Urothelium cell line (cell line): ENCODE results near the gene XPNPEP1.

Source experiments
- DNase-seq: peaks from one replicate; pipeline ENCODE4 v3.0.0; 2011; ENCODE audit warnings: low spot score, mixed read lengths
- FAIRE-seq: peaks from 2 replicates; lab custom pipeline; 2011; peaks lifted over from hg19 to GRCh38; lab: Jason Lieb, UNC

The XPNPEP1 gene

GRCh38 chr10:109922976-109923921 lies at the start of gene XPNPEP1:
TSS of gene XPNPEP1 (minus strand) at chr10:109923511. CDS start at chr10:109923433, 78 bp downstream.
- DNase-seq = peak; percentile 98
- peak; percentile 44 for FAIRE-seq

DNA sequence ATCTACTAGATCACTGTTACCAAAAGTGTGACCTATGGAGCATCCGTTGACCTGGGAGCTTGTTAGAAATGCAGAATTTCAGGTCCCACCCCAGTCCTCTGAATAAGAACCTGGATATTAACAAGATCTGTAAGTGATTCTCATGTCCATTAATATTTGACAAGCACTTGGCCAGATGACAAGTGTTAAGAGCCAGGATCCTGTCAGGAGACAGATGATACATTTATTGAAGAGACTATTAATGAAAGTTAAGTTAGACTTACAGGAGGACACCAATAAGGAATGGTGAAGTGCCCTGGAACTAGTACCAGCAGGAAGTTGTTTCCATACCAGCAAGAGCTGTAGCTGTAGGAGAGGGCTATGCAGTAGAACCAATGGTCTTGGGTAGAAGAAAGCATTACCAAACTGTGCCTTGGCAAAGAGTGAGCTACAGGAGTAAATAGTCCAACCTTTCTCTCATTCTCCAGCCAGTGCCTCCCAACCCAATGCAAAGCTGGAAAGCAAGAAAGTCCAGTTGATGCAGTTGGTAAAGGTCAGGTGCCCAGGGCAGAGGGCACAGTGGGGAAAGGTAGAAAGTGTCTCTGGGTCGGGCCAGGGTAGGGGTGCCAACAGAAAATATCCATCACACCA lies 49.2 kb upstream of the XPNPEP1 start:
- no peak for FAIRE-seq
- DNase-seq = no peak

DNA sequence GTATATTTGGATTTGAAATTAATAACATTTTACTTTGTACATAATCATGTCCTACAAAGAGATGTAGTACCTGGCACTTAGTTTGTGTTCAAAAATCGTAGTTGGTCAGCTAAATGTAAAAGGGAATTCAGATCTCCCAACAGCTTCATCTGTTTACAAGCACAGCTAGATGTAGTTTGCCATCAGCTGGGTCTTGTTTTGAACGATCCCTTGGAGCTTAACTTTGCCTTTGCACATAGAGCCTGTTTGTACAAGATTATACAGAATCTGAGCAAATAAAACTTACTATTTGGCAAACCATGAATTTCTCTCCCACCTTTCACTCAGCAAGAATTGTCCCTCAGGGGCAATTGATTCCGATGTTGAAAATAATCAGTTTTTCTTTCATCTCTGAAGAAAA lies 48.3 kb upstream of the XPNPEP1 start:
- no peak for DNase-seq
- no peak for FAIRE-seq

GRCh38 chr10:109969760-109970346 lies 46.5 kb upstream of the XPNPEP1 start:
- DNase-seq (no peak), FAIRE-seq (peak; percentile 42)

DNA sequence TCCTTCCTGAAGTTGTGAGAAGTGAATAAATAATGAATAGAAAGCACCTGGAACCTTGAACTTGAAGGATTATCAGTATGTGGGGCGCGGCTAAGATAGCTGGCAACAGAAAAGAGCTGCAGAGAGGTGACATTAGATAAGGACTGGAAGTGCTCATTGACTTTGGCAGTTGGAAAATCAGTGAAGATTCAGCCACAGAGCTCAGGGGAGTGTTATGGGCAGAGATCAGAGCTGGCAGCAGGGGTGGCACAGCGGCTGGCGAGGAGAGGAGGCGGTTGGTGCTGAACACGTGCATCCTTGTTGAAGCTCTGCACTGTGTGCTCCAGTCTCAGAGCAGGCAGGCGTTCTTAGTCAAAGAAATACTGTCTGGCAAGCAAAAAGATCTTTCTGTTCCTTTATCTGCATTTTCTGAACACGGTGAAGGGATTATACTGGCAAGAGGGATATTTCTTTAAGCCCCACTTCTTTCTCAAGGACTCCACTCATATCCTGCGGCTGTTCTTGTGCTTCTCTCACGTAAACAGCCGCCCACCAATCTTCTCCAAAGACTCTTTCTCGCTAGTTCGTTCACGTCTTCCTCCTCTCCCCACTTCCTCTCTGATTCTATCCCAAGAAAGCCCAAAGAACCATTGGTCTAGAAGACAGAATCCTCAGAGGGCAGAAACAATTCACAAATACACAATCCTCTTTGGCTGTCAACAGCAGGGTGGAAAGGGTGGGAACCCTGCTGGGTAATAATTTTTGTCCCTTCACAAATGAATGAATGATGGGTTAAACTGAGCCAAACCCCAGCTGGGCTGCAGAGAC lies 45.8 kb upstream of the XPNPEP1 start:
- no peak for FAIRE-seq
- no peak for DNase-seq

GRCh38 chr10:109967739-109968088 lies 44.4 kb upstream of the XPNPEP1 start:
- FAIRE-seq = no peak
- no peak for DNase-seq

DNA sequence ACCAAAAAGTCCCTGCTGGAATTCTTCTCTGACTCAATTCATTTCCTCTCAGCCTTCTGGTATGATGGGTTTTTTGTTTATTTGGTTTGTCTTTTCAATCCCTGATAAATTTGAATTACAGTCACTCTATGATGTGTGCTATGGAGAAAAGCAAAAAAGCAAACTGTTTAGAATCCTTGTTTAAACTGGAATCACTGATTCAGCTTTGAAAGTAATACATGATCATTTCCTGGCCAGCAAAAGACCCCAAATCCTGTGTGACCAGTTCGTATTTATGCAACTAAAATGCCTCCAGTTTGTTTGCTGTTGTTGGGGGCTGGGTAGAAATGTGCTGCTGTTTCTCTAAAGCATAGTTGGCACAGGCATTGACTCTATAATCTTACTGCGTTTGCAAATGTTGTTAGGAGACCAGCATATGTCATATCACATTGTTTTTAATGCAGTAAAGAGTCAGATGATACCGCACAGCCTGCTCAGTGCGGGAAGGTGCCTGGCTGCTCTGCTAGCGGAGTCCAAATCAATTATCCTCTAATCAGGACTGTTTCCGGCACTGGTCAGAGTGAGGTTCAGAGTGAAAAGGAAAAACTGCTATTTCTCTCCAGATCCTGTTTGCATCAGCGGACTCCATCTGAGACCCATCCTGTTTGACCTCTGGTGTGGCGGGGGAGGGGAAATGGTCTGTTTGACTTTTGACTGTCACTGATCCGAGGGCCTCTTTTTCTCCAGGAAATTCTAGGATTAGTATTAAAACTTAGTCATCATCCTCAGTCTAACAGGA lies 43.8 kb upstream of the XPNPEP1 start:
- no peak for FAIRE-seq
- no peak for DNase-seq

DNA sequence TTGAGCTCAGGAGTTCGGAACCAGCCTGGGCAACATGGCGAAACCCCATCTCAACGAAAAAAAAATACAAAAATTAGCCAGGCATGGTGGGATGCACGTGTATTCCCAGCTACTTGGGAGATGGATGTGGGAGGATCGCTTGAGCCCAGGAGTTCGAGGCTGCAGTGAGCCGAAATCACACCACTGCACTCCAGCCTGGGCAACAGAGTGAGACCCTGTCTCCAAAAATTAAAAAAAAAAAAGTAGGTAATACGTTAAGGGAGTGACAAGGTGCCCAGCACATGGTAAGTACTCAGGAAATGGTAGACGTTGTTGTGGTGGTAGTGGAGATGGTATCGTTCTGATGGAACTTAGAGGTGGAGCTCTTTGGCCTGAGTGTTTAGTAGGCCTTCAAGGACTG lies 41.0 kb upstream of the XPNPEP1 start:
- FAIRE-seq (no peak), DNase-seq (no peak)

DNA sequence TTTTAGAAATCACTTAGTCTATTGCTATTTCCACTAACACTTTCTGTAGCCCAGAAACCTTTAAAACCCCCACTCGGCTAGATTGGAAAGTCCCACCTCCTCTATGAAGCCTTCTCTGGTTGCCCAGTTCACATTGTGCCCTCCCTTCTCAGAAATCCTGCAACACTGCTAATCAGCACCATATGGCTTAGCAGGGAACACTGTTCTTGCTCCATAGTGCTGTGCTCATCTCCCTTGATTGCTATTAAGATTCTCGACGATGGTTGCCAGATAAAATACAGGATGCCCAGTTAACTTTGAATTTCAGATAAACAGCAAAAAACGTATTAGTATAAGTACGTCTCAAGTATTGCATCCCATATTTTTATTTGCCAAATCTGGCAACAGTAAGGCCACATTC lies 40.1 kb upstream of the XPNPEP1 start:
- FAIRE-seq (no peak), DNase-seq (no peak)

DNA sequence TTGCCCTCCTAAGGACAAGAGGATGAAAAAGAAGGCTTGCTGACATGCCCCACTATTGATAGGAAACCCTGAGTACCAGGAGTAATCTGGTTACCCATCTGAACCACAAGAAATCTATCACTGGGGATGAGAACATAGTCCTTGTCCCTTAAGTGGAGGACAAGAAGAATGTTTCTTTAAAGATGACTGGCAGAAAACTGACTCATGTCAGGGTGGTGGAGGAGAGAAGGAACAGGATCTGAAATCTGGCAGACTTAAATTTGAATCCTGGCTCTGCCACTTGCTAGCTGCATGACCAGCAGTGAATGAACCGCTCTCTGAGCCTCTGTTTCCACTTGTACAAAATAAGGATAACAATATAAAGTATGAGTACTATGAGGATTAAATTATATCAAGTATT lies 38.9 kb upstream of the XPNPEP1 start:
- DNase-seq = no peak
- FAIRE-seq = no peak

GRCh38 chr10:109961174-109962001 lies 38.1 kb upstream of the XPNPEP1 start:
- no peak for FAIRE-seq
- DNase-seq = no peak

GRCh38 chr10:109960682-109961081 lies 37.4 kb upstream of the XPNPEP1 start:
- no peak for DNase-seq
- FAIRE-seq = no peak

DNA sequence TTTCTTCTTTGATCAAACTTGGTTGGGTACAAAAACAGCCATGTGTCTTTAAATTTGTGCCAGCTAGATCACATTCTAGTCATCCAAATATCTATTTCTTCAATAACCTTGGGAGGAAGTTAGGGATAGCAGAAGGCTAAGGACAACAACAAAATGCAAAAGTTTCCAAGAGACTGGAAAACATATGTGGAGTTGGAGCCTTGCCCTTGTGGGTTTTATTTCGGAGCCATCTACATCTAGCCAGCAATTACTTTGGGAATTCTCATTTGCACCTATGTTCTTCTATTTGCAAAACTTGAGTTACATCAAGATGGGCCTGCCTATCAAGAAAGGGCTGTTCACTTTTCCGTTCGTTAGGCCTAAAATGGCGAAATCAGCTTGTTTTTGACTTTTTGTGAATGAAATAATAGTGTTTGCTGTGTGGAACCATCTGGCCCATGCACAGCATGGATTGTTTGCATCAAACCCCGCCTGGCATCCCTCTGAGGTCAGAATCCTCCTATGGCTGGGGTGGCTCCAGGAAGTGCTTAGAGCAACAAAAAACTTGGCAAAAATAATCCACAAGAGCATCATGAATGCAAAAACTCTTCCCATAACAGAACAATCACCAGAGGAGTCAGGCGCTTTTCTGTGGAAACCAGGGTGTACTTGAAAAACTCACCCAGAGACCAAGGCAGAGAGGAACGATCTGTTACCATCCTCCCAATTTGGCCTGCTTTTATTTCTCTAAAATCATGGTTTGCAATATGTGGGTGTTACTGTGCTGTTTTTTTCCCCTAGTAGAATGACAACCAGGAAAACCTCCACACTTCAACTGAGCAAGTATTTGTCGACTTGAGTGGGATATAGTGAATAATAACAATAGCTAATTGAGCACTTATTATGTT lies 36.2 kb upstream of the XPNPEP1 start:
- DNase-seq (no peak), FAIRE-seq (no peak)

GRCh38 chr10:109958059-109958458 lies 34.7 kb upstream of the XPNPEP1 start:
- no peak for DNase-seq

GRCh38 chr10:109957092-109957797 lies 33.9 kb upstream of the XPNPEP1 start:
- no peak for FAIRE-seq
- no peak for DNase-seq

More at GRCh38 chr10:109958059-109958458, 34.7 kb upstream of the XPNPEP1 start:
- FAIRE-seq = no peak

DNA sequence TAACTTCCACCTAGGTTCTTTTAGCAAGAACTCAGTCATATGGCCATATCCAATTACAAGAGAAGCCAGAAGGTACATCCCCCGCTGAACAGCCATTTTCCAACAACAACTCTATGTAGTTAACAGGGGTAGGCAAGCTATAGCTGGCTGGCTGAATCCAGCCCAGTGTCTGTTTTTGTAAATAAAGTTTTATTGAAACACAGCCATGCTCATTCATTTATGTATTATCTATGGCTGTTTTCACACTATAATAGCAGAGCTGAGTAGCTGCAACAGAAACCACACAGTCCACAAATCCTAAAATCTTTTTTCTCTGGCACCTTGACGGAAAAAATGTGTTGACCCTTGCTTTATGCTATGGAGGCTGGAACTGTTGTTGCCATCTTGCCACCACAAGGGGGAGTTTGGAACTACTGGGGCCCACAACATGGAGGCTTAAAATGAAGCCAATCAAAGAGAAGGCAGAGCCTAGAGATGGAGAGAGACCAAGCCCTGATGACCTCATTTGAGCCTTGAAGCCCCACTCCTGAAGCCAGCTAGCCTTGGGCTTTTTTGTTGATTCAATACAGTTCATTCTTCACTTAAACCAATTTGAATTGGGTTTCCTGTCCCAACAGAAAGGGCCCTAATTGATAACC lies 33.3 kb upstream of the XPNPEP1 start:
- DNase-seq = peak; percentile 62
- no peak for FAIRE-seq

DNA sequence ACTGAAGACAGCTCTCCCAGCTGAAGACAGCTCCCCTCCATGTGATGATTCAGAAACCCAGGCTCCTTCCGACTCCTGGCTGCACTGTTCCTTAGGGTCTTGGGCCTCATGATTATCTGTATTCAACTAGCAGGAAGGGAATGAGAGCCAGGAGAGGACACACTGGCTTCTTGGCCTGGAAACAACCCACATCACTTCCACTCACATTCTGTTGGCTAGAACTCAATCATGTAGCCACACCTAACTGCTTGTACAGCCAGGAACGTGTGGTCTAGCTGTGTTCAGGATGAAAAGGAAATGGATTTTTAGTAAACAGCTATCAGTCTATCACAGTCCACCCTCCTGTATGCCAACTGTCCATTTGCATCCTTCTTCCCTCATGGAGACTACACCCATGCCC lies 30.5 kb upstream of the XPNPEP1 start:
- FAIRE-seq (no peak), DNase-seq (no peak)
